SH-SY5Y (cell line): ENCODE data around the gene SMIM3.

Experiments used
- GATA2 ChIP-seq: IDR thresholded peaks from 2 replicates; pipeline ENCODE4 v1.6.1; 2011; ENCODE audit warnings: mild to moderate bottlenecking, low read depth, low read length
- GATA3 ChIP-seq: IDR thresholded peaks from 2 replicates; pipeline ENCODE4 v1.6.1; 2011; ENCODE audit warnings: low read depth, mild to moderate bottlenecking, low read length, moderate library complexity

SMIM3 gene, protein sequence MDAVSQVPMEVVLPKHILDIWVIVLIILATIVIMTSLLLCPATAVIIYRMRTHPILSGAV

GRCh38 chr5:150778517-150779396 lies at the start of gene SMIM3:
Gene SMIM3, plus strand, starts transcription at chr5:150778757. Its CDS starts 16,684 bp downstream, at chr5:150795441.
- no peak for TF ChIP-seq GATA2
- TF ChIP-seq GATA3 = no peak

GRCh38 chr5:150729859-150730258 lies 48.7 kb upstream of the SMIM3 start:
- TF ChIP-seq GATA3 = no peak
- no peak for TF ChIP-seq GATA2

GRCh38 chr5:150731669-150732242 lies 46.8 kb upstream of the SMIM3 start:
- TF ChIP-seq GATA2 (no peak), GATA3 (no peak)

DNA sequence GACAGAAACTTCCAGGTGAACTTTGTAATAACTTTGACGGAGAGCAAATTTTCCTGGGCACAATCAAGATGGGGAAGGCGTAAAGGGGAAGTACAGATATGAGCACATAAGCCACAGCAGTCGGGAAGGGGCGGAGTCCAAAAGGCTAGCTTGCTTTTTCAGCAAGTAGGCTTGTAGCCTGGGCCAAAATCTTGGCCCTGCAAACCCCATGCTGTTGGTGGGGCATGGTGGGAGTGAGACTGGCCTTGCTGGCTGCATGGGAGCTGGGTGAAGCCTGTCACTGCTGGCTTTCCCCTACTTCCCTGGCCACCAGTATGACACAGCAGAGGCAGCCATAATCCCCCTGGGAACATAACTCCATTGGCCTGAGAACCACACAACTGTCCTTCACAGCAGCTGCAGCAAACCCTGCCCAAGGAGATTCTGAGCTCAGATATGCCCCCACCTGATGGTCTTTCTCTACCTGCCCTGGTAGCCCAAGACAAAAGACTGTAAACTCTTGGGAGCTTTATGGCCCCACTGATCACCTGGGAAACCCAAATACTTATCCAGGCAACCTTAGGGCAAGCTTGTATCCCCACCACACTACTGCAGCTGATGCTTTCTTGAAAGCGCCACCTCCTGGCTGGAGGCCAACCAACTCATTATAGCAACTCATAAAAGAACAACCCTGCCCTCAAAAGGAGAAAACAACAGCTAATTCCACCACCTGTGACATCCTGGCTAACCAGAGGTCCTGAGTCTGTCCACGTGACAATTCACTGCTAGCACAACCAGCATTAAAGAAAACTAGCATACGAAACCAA lies 43.8 kb upstream of the SMIM3 start:
- no peak for TF ChIP-seq GATA3
- no peak for TF ChIP-seq GATA2

DNA sequence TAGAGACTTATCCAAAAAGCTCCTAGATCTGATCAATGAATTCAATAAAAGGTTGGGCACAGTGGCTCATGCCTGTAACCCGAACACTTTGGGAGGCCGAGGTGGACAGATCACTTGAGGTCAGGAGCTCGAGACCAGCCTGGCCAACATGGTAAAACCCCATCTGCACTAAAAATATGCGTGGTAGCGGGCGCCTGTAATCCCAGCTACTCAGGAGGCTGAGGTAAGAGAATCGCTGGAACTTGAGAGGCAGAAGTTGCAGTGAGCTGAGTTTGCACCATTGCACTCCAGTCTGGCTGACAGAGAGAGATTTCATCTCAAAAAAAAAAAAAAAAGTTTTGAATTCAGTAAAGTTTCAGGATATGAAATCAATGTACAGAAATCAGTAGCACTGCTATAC lies 39.7 kb upstream of the SMIM3 start:
- no peak for TF ChIP-seq GATA2
- TF ChIP-seq GATA3 = no peak

- no peak for TF ChIP-seq GATA3
- no peak for TF ChIP-seq GATA2
Measured at GRCh38 chr5:150740992-150741391, 37.6 kb upstream of the SMIM3 start.

GRCh38 chr5:150750469-150750868 lies 28.1 kb upstream of the SMIM3 start:
- no peak for TF ChIP-seq GATA2
- TF ChIP-seq GATA3 = peak; percentile 23; the same call in 1 of the 2 replicates

- TF ChIP-seq GATA3 (no peak), GATA2 (no peak)
Measured at GRCh38 chr5:150751096-150751891, 27.3 kb upstream of the SMIM3 start.

GRCh38 chr5:150753463-150753862 lies 25.1 kb upstream of the SMIM3 start:
- TF ChIP-seq GATA2 = no peak
- TF ChIP-seq GATA3 = no peak

DNA sequence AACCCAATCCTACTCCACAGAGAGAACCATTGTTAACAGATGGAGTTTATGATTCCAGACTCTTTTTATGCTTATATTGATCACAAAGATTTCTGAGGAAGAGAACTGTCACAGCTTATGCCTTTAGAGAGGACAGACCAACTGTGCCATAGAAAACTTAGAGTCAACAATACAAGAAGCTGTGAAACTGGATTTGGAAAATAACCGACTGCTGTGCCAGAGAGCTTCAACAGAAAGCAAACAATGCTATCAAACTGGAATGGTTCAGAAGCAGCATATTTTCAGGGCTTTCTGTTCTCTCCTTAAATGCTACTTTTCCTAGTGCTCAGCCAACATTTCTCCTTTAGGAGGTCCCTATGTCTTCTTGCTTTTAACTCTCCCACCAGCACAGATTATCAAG lies 24.7 kb upstream of the SMIM3 start:
- TF ChIP-seq GATA2 (no peak), GATA3 (no peak)

- TF ChIP-seq GATA2 = no peak
- no peak for TF ChIP-seq GATA3
Measured at GRCh38 chr5:150757087-150757649, 21.4 kb upstream of the SMIM3 start.

DNA sequence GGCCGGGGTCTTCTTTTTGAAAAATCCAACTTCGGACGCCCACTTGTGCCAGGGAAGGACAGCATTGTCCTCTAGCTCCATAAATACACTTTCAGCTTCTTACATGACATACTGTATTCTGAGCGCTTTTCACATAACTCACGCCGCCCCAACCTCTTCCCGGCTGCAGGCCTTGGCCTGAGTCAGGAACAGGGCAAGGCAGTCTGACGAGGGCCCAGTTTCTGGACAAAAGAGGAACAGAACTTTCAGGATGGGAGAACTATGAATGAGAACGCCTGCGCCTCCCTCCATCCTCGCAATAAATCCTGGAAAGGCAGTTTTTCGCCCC lies 20.4 kb upstream of the SMIM3 start:
- TF ChIP-seq GATA3 = no peak
- no peak for TF ChIP-seq GATA2
